ENCODE data around the gene DEDD2. TPM values are rescaled to one million over a fixed set of nuclear protein-coding genes. Genes with fewer than 3 reads are reported as not detected.

The DEDD2 gene
- total and polyA plus RNA-seq, 10 of the 15 experiments (the other 5 are each of a cell fraction or from before 2014, with no cell fraction given) = 2.5 to 24.7 (median 17.6) TPM

GRCh38 chr19:42252365-42253244 is 35.1 kb upstream of the DEDD2 start (continued):
- TF ChIP-seq ZNF687 (IDR thresholded peaks at IDR 0.05) (no peak), IRF4 (IDR thresholded peaks at IDR 0.05; ENCODE audit: low read depth, low read length) (no peak), USF1 (IDR thresholded peaks at IDR 0.05; ENCODE audit: borderline replicate concordance, extremely low read length, insufficient read depth, low read depth, low read length) (no peak), CHD2 (IDR thresholded peaks at IDR 0.05; ENCODE audit: borderline replicate concordance, low read depth, low read length) (no peak), BHLHE40 (IDR thresholded peaks at IDR 0.05; ENCODE audit: borderline replicate concordance in 1 of 2, low read depth in 2 of 2, low read length in 1 of 2) (peak; percentile 34 to 61), MTA2 (IDR thresholded peaks at IDR 0.05; ENCODE audit: low read depth) (no peak), ZNF217 (IDR thresholded peaks at IDR 0.05) (no peak), TBL1XR1 (IDR thresholded peaks at IDR 0.05; ENCODE audit: low read depth, low read length) (no peak), TAF1 (IDR thresholded peaks at IDR 0.05; ENCODE audit: borderline replicate concordance, low read depth, low read length) (no peak), EZH2 (IDR thresholded peaks at IDR 0.05; ENCODE audit: borderline replicate concordance, control insufficient read depth, low read depth, low read length) (no peak), SPI1 (IDR thresholded peaks at IDR 0.05; ENCODE audit: borderline replicate concordance, insufficient read depth, low read depth, low read length) (no peak), FOXM1 (IDR thresholded peaks at IDR 0.05; ENCODE audit: low read depth, low read length) (no peak), ESRRA (IDR thresholded peaks at IDR 0.05; ENCODE audit: low read length) (no peak), FOXK2 (IDR thresholded peaks at IDR 0.05) (no peak), POLR2A (IDR thresholded peaks at IDR 0.05; ENCODE audit: low read depth, low read length) (peak; percentile 60), NFXL1 (IDR thresholded peaks at IDR 0.05; ENCODE audit: borderline replicate concordance) (no peak), SMAD1 (IDR thresholded peaks at IDR 0.05; ENCODE audit: low read depth, partially characterized antibody) (no peak), HDGF (IDR thresholded peaks at IDR 0.05) (peak; percentile 37; the same call in 1 of the 2 replicates), PAX8 (IDR thresholded peaks at IDR 0.05) (no peak), MYC (IDR thresholded peaks at IDR 0.05; ENCODE audit: insufficient read depth, insufficient read length, insufficient replicate concordance, low read length, severe bottlenecking) (no peak), GABPA (IDR thresholded peaks at IDR 0.05; ENCODE audit: low read depth) (no peak), LARP7 (IDR thresholded peaks at IDR 0.05) (0 out of 2 replicates have a peak, but pooled peaks have one; percentile 3), SMAD5 (IDR thresholded peaks at IDR 0.05; ENCODE audit: low read depth) (no peak)
- TF ChIP-seq, protein P1, sequence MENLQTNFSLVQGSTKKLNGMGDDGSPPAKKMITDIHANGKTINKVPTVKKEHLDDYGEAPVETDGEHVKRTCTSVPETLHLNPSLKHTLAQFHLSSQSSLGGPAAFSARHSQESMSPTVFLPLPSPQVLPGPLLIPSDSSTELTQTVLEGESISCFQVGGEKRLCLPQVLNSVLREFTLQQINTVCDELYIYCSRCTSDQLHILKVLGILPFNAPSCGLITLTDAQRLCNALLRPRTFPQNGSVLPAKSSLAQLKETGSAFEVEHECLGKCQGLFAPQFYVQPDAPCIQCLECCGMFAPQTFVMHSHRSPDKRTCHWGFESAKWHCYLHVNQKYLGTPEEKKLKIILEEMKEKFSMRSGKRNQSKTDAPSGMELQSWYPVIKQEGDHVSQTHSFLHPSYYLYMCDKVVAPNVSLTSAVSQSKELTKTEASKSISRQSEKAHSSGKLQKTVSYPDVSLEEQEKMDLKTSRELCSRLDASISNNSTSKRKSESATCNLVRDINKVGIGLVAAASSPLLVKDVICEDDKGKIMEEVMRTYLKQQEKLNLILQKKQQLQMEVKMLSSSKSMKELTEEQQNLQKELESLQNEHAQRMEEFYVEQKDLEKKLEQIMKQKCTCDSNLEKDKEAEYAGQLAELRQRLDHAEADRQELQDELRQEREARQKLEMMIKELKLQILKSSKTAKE (IDR thresholded peaks at IDR 0.05; ENCODE audit: low read depth, poor library complexity, severe bottlenecking) = no peak

Measured in GM12878 (cell line).